ENCODE measurements around the gene FGFBP3. TPM values are rescaled to one million over a fixed set of nuclear protein-coding genes. Genes with fewer than 3 reads are reported as not detected.

The FGFBP3 gene
- total and polyA plus RNA-seq, 5 donors from 2014 or later, result 0.68 to 2.3 (median 1.3) TPM

GRCh38 chr10:91935886-91936285, 26.6 kb upstream of the FGFBP3 start:
- no peaks in the 10 kb centered on the region for H3K27me3 Mint-ChIP-seq
- Histone ChIP-seq H3K27me3 (ENCODE audit: control insufficient read depth, insufficient read depth, low read length) (no peaks in the 10 kb centered on the region), H3K4me1 (ENCODE audit: control insufficient read depth, insufficient read depth, low read length, poor library complexity, severe bottlenecking) (no peaks in the 10 kb centered on the region), H3K4me3 (ENCODE audit: low read depth, low read length) (no peak overlapping the region), H3K36me3 (ENCODE audit: control insufficient read depth, insufficient read depth, low read length) (peaks cover 41% of the 10 kb centered on the region), H3K27ac (ENCODE audit: insufficient read depth, low read length, poor library complexity, severe bottlenecking) (no peak overlapping the region), H3K9me3 (ENCODE audit: control insufficient read depth in 2 of 2, low read length in 2 of 2) (no peaks in the 10 kb centered on the region)
- DNase-seq, result no peak
- H3K36me3 Mint-ChIP-seq, result peaks cover 39% of the 10 kb centered on the region
- no peak overlapping the region for H3K4me3 Mint-ChIP-seq
- peak overlapping the region in 1 of 3 donors; percentile 35 for H3K27ac Mint-ChIP-seq
- H3K4me1 Mint-ChIP-seq, result peaks cover 30 to 59% (median 52%) of the 10 kb centered on the region in 4 donors
- peaks cover 0 to 2% (median 0%) of the 10 kb centered on the region in 7 donors for H3K9me3 Mint-ChIP-seq
- no peak for ATAC-seq (ENCODE audit: low read depth in 2 of 2)

- H3K27ac ChIP-seq (ENCODE audit: insufficient read depth, low read length, poor library complexity, severe bottlenecking), result no peak overlapping the region
- Mint-ChIP-seq H3K4me1 (peaks cover 37 to 70% (median 57%) of the 10 kb centered on the region in 4 donors), H3K4me3 (peak overlapping the region in 1 of 4 donors; percentile 66), H3K9me3 (peaks cover 0 to 2% (median 0%) of the 10 kb centered on the region in 7 donors), H3K27ac (peak overlapping the region in 1 of 3 donors; percentile 25), H3K36me3 (peaks cover 36% of the 10 kb centered on the region), H3K27me3 (no peaks in the 10 kb centered on the region)
- H3K36me3 ChIP-seq (ENCODE audit: control insufficient read depth, insufficient read depth, low read length), result peaks cover 33% of the 10 kb centered on the region
- DNase-seq (no peak), ATAC-seq (ENCODE audit: low read depth in 2 of 2) (no peak)
- no peaks in the 10 kb centered on the region for H3K9me3 ChIP-seq (ENCODE audit: control insufficient read depth in 2 of 2, low read length in 2 of 2)
- no peaks in the 10 kb centered on the region for H3K27me3 ChIP-seq (ENCODE audit: control insufficient read depth, insufficient read depth, low read length)
- peaks cover 10% of the 10 kb centered on the region for H3K4me1 ChIP-seq (ENCODE audit: control insufficient read depth, insufficient read depth, low read length, poor library complexity, severe bottlenecking)
- no peak overlapping the region for H3K4me3 ChIP-seq (ENCODE audit: low read depth, low read length)
Measured at GRCh38 chr10:91932737-91933136, 23.5 kb upstream of the FGFBP3 start.

DNA sequence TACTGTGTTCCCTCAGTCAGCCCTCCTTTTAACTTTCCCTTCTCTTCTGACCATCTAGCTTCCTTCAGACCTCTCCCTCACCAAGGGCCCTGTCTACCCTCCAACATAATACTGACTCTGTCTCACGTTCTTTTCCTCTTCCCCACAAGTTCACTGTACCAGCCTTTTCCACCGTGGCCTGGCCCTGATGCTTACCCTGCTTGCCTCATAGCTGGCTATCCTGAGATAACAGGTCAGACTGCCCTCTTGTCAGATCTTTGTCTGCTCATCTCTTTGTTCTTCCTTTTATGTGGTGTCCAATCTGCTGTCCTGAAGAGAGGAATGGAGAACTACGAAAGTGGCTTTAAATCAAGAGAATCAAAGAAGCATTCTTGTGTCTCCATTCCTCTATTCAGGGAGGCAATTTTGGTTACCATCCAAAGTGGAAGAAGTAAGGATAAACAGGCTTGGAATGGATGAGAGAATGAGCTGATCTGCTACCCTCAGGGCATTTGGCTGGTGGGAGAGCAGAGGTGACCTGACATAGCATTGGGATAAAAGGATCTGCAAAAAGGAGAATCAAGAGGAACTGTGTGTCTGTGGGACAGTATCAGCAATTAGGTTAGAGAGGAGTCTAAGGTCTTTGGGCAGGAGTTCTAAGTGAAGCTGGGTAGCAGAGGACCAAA, 22.4 kb upstream of the FGFBP3 start:
- Mint-ChIP-seq H3K9me3 (no peaks in the 10 kb centered on the region), H3K36me3 (peaks cover 34% of the 10 kb centered on the region), H3K27ac (peak overlapping the region in 2 of 3 donors; percentile 22 to 63), H3K27me3 (no peaks in the 10 kb centered on the region), H3K4me3 (peak overlapping the region in 1 of 4 donors; percentile 4), H3K4me1 (peaks cover 39 to 73% (median 62%) of the 10 kb centered on the region in 4 donors)
- H3K9me3 ChIP-seq (ENCODE audit: control insufficient read depth in 2 of 2, low read length in 2 of 2), result no peaks in the 10 kb centered on the region
- peaks cover 10% of the 10 kb centered on the region for H3K4me1 ChIP-seq (ENCODE audit: control insufficient read depth, insufficient read depth, low read length, poor library complexity, severe bottlenecking)
- no peak overlapping the region for H3K27ac ChIP-seq (ENCODE audit: insufficient read depth, low read length, poor library complexity, severe bottlenecking)
- ATAC-seq (ENCODE audit: low read depth in 2 of 2) (no peak), DNase-seq (no peak)
- no peaks in the 10 kb centered on the region for H3K27me3 ChIP-seq (ENCODE audit: control insufficient read depth, insufficient read depth, low read length)
- H3K4me3 ChIP-seq (ENCODE audit: low read depth, low read length), result no peak overlapping the region
- peaks cover 25% of the 10 kb centered on the region for H3K36me3 ChIP-seq (ENCODE audit: control insufficient read depth, insufficient read depth, low read length)

GRCh38 chr10:91930939-91931338, 21.7 kb upstream of the FGFBP3 start:
- H3K4me3 ChIP-seq (ENCODE audit: low read depth, low read length), result no peak overlapping the region
- H3K9me3 Mint-ChIP-seq, result no peaks in the 10 kb centered on the region
- peaks cover 13% of the 10 kb centered on the region for H3K4me1 ChIP-seq (ENCODE audit: control insufficient read depth, insufficient read depth, low read length, poor library complexity, severe bottlenecking)
- peaks cover 34% of the 10 kb centered on the region for H3K36me3 Mint-ChIP-seq
- H3K27ac Mint-ChIP-seq, result no peak overlapping the region
- H3K27me3 Mint-ChIP-seq, result no peaks in the 10 kb centered on the region
- H3K4me1 Mint-ChIP-seq, result peaks cover 46 to 81% (median 67%) of the 10 kb centered on the region in 4 donors
- no peak overlapping the region for H3K27ac ChIP-seq (ENCODE audit: insufficient read depth, low read length, poor library complexity, severe bottlenecking)
- ATAC-seq (ENCODE audit: low read depth in 2 of 2) (no peak), DNase-seq (no peak)
- H3K36me3 ChIP-seq (ENCODE audit: control insufficient read depth, insufficient read depth, low read length), result peaks cover 18% of the 10 kb centered on the region
- no peak overlapping the region for H3K4me3 Mint-ChIP-seq
- H3K27me3 ChIP-seq (ENCODE audit: control insufficient read depth, insufficient read depth, low read length), result no peaks in the 10 kb centered on the region
- no peaks in the 10 kb centered on the region for H3K9me3 ChIP-seq (ENCODE audit: control insufficient read depth in 2 of 2, low read length in 2 of 2)

GRCh38 chr10:91925022-91925320, 15.7 kb upstream of the FGFBP3 start:
- Histone ChIP-seq H3K4me1 (ENCODE audit: control insufficient read depth, insufficient read depth, low read length, poor library complexity, severe bottlenecking) (peaks cover 39% of the 10 kb centered on the region), H3K9me3 (ENCODE audit: control insufficient read depth in 2 of 2, low read length in 2 of 2) (no peaks in the 10 kb centered on the region), H3K36me3 (ENCODE audit: control insufficient read depth, insufficient read depth, low read length) (no peaks in the 10 kb centered on the region), H3K4me3 (ENCODE audit: low read depth, low read length) (peak overlapping the region; percentile 95), H3K27ac (ENCODE audit: insufficient read depth, low read length, poor library complexity, severe bottlenecking) (no peak overlapping the region), H3K27me3 (ENCODE audit: control insufficient read depth, insufficient read depth, low read length) (no peaks in the 10 kb centered on the region)
- Mint-ChIP-seq H3K4me3 (peak overlapping the region; percentile 93 to 100 (median 94)), H3K4me1 (peaks cover 31 to 61% (median 49%) of the 10 kb centered on the region in 4 donors), H3K9me3 (peaks cover 0 to 1% (median 0%) of the 10 kb centered on the region in 7 donors), H3K27me3 (no peaks in the 10 kb centered on the region), H3K36me3 (peaks cover 15% of the 10 kb centered on the region), H3K27ac (peak overlapping the region in 2 of 3 donors; percentile 99 to 100)
- DNase-seq, result no peak
- ATAC-seq (ENCODE audit: low read depth in 2 of 2), result no peak

DNA sequence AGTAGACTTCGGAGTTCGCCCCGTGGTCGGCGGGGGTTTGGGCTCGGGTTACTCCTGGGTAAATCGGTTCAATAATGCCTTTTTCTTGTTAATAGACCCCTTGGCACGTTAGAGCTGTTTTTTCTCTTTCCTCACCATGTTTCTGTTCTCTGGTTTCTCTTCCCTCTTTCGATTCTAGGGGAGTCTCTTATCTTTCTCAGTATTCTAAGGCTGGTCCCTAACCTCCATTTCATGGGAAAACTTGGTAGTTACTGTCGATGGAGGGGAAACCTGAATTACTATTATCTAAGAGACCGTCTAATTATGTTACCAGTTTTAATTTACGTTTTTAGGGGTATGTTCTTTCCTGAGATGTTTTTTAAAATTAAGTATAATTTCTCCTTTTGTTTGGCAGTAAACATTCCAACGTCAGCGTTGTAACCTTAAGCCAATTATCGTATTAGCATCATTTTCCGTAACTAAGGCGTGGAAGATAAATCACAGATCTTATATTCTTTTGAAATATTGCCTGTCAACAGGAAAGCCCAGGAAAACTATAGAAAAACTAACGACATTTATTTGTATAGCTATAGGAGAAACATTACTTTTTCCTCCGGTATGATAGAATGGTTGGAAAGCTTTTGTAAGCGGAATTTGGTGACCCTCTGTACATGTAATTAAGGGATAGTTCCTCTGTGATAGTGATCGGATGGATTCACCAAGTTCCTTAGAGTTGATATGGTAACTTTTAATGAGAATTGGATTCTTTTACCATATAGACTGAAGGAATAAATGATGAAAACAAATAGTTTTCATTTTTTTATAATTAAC, 15.1 kb upstream of the FGFBP3 start:
- no peaks in the 10 kb centered on the region for H3K27me3 Mint-ChIP-seq
- ATAC-seq (ENCODE audit: low read depth in 2 of 2) (no peak), DNase-seq (no peak)
- no peaks in the 10 kb centered on the region for H3K9me3 ChIP-seq (ENCODE audit: control insufficient read depth in 2 of 2, low read length in 2 of 2)
- peak overlapping the region; percentile 95 for H3K4me3 ChIP-seq (ENCODE audit: low read depth, low read length)
- H3K4me1 Mint-ChIP-seq, result peaks cover 31 to 61% (median 48%) of the 10 kb centered on the region in 4 donors
- no peaks in the 10 kb centered on the region for H3K27me3 ChIP-seq (ENCODE audit: control insufficient read depth, insufficient read depth, low read length)
- H3K36me3 ChIP-seq (ENCODE audit: control insufficient read depth, insufficient read depth, low read length), result no peaks in the 10 kb centered on the region
- H3K4me1 ChIP-seq (ENCODE audit: control insufficient read depth, insufficient read depth, low read length, poor library complexity, severe bottlenecking), result peaks cover 36% of the 10 kb centered on the region
- H3K4me3 Mint-ChIP-seq, result peak overlapping the region; percentile 93 to 100 (median 94)
- H3K9me3 Mint-ChIP-seq, result peaks cover 0 to 1% (median 0%) of the 10 kb centered on the region in 7 donors
- H3K27ac ChIP-seq (ENCODE audit: insufficient read depth, low read length, poor library complexity, severe bottlenecking), result peak overlapping the region; percentile 98
- H3K36me3 Mint-ChIP-seq, result peaks cover 15% of the 10 kb centered on the region
- peak overlapping the region; percentile 96 to 100 (median 99) for H3K27ac Mint-ChIP-seq

DNA sequence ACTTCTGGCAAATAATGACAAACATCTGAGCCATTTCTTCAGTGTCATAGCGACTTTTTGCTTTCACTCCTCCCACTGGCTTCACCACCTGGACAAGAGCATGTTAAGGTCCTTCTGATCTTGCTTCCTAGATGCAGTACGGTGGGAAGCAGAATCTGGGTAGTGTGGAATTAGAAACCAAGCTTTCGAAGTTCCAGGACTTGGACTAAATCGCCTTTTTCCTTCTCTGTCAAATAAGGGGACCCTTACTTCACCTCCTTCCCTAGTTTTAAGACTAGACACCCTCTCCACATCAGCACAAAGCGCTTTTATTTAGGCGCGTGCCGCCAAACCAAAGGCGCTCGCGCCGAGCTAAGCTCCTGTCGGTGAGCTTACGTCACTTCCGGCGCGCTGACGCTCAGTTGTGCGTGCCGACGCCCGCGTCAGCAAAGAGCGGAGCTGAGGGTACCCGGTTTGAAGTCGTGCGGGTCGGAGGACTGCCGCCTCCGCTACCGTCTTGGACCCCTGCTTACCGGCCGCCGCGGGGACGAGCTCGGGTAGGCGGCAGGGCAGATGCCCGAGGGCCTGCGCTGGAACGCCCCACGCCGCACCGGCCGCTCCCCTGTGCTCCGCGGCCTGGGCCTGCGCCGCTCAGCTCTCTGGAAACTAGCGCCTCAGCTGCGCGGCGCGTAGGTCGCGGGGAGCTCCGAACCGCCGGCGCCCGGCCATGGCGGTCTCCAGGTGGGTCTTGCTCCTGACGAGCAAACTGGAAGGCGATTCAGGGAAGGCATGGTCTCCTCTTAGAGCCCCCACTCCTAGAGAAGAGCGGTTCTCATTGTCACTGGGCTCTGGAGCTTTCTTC, 14.3 kb upstream of the FGFBP3 start, which contains the start of gene BTAF1:
BTAF1 (plus strand) TSS at position 400 of the 841 bp plus-strand sequence; CDS start at position 707, 307 bp downstream.
- Histone ChIP-seq H3K27ac (ENCODE audit: insufficient read depth, low read length, poor library complexity, severe bottlenecking) (peak within 1 kb of the TSS; percentile 98), H3K36me3 (ENCODE audit: control insufficient read depth, insufficient read depth, low read length) (no peaks in the 10 kb centered on the region), H3K27me3 (ENCODE audit: control insufficient read depth, insufficient read depth, low read length) (no peaks in the 10 kb centered on the region), H3K4me1 (ENCODE audit: control insufficient read depth, insufficient read depth, low read length, poor library complexity, severe bottlenecking) (peaks cover 29% of the 10 kb centered on the region), H3K9me3 (ENCODE audit: control insufficient read depth in 2 of 2, low read length in 2 of 2) (no peaks in the 10 kb centered on the region), H3K4me3 (ENCODE audit: low read depth, low read length) (peak within 1 kb of the TSS; percentile 95)
- Mint-ChIP-seq H3K9me3 (peaks cover 0 to 3% (median 0%) of the 10 kb centered on the region in 7 donors), H3K36me3 (peaks cover 9% of the 10 kb centered on the region), H3K27me3 (no peaks in the 10 kb centered on the region), H3K27ac (peak within 1 kb of the TSS; percentile 96 to 100 (median 99)), H3K4me1 (peaks cover 24 to 52% (median 42%) of the 10 kb centered on the region in 4 donors), H3K4me3 (peak within 1 kb of the TSS; percentile 93 to 100 (median 94))
- peak; percentile 88 to 97 (median 92) for DNase-seq
- peak; percentile 97 for ATAC-seq (ENCODE audit: low read depth in 2 of 2)

All from CD4-positive, CD25-positive, alpha-beta regulatory T cell (primary cell).